OCI-LY3 (cell line): ENCODE results near the gene CTH.

Experiments
- CTCF ChIP-seq: fragments of 200-600, 300-600 bp; sonication (generic); IDR thresholded peaks from 2 replicates; pipeline ENCODE4 v1.5.1; 2014; ENCODE audit warnings: antibody characterized with exemption, low read length, low read depth
- EZH2phosphoT487 ChIP-seq: fragments of 200-600 bp; shearing (Covaris generic); IDR thresholded peaks from 2 replicates; pipeline ENCODE4 v1.6.1; 2018; ENCODE audit warnings: antibody characterized with exemption, mixed run types, low read depth

GRCh38 chr1:70434253-70434859 lies 23.3 kb downstream of the CTH start:
- TF ChIP-seq CTCF (no peak), EZH2phosphoT487 (no peak)
